Hematopoietic multipotent progenitor cell treated with erythropoietin and hydrocortisone succinate and interleukin-3 and kit ligand, for 17 days (in vitro differentiated cells): ENCODE results near the gene NR2F1-AS1.

Source experiments
- DNase-seq: peaks from one replicate; pipeline ENCODE4 v3.0.0-alpha.2; 2015; ENCODE audit warnings: low spot score

The NR2F1-AS1 gene

DNA sequence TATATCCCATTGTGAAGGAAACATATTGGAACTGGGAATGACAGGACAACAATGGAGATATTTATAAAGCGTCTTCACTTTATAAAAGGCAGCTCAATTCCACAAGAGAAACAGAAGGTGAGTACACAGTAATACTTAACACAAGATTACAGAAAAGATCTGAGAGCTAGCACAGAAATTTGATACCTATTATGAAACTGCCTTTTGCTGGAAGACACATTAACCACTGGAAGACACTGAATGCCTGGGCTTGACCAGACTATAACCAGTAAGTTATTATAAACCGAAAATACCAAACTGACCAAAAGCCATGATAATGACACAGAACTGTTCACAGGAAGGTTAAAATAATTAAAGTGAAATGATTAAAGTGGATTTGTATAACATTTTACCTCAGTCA lies 195.4 kb downstream of the NR2F1-AS1 start:
- no peak for DNase-seq

DNA sequence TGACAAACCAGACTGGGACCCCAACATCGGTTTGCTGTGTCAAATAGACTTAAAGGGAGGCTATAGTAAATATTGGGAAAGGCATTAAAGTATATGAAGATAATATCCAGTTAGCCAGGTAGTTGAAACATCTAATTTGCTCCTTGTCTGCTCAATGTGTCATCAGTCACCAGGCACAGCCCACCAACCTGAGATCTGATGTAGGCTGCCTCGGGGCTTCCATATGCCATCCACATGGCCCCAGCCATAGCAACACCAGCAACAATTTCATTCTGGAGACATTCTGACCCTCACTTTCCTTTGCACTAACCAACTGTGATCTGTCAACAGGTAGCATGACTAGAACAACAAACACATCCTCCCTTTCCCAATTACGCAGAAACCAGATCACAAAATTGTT lies 196.0 kb downstream of the NR2F1-AS1 start:
- DNase-seq = no peak

GRCh38 chr5:93384026-93384425 lies 197.0 kb downstream of the NR2F1-AS1 start:
- DNase-seq = no peak

DNA sequence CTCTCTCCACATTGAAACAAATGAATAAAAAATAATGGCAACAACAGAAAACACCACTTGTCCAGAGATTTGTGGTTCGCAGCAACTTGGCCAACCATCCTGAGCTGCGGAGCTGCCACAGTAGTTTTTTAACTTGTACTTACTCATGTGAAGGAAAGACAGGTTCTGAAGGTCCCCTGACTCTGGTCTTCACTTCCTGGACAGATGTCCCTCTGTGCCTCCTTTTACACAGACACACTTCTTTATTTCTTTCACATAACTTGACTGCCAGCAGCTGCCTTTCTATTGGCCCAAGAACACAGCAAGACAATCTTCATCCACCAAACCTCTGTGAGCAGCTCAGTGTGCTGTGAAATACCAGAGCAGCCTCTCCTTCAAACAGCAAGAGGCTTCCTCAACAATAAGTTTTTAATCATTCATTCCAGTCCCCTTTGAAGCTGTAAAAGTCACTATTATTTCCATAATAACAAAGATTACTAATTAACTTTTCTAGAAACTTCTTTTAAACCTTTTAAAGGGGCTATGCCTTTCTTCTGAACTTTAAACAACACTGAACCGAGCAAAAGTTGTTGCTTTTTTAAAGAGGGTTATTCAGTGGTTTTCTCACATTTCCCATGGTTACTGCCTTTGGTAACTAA lies 198.7 kb downstream of the NR2F1-AS1 start:
- DNase-seq = no peak

DNA sequence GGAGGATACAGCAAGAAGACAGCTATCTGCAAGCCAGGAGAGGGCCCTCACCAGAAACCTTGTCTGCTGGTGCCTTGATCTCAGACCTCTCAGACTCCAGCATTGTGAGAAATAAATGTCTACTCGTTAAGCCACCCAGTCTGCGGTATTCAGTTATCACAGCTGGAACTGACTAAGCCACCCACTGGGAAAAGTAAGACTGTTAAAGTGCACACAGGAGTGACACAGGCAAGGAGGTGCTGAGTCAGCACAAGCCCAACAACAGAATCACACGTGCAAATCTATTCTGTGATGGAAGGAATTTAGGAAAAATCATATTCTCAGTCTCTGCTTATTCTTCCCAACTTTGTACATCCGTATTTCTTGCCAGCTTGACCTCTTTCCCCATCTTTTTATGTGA lies 200.0 kb downstream of the NR2F1-AS1 start:
- DNase-seq = no peak

DNA sequence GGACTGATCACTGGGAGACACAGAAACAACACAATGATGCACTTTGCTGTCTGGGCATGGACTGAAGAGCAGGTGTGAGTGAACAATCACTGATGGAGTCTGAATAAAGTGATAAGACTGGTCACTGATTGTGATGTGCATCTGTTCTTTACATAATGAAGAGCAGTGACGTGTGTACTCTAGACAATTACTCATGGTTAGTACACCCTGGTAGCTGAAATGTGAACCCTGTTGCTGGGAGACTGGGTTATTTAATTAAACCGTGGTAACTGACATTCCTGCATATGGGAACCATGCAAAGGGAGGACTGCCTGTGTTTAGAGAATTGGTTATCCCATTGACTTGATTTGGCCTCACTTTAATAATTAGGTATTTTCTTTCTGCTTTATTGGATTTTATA lies 202.9 kb downstream of the NR2F1-AS1 start:
- DNase-seq = no peak

DNA sequence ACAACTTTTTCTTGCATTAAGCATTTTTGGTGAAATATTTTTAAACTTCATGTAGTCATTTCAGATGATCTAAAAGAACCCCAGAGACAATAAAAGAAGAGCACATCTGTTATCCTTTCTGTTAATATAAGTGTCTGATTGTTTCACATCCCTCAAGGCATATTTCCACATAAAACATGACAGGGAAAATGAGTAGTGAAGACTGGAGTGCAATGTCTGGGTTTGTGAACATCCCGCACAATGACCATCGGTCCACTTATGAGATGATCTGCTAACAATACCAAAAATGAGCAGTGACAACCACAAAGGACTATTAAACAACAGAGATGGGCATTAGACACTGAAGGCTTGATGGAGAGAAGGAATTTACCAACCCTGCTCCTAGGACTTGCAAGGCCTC lies 209.1 kb downstream of the NR2F1-AS1 start:
- no peak for DNase-seq

DNA sequence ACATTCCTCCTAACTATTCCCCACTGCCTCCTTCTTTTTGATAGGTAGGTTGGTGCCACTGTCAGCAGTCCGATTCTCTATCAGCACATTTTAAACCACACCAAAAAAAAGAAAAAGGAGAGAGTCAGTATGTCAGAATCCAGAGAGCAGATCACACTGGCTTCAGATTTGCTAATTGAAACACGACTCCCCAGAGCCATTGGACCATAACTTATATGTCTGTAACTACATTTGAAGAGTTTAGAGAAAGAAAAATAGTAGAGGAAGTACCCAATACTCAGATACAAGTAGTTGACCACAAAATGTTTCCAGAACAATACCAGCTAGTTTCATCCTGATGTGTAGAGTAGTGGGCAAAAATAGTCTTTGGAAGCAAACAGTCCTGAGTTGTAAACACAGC lies 216.6 kb downstream of the NR2F1-AS1 start:
- DNase-seq = no peak

DNA sequence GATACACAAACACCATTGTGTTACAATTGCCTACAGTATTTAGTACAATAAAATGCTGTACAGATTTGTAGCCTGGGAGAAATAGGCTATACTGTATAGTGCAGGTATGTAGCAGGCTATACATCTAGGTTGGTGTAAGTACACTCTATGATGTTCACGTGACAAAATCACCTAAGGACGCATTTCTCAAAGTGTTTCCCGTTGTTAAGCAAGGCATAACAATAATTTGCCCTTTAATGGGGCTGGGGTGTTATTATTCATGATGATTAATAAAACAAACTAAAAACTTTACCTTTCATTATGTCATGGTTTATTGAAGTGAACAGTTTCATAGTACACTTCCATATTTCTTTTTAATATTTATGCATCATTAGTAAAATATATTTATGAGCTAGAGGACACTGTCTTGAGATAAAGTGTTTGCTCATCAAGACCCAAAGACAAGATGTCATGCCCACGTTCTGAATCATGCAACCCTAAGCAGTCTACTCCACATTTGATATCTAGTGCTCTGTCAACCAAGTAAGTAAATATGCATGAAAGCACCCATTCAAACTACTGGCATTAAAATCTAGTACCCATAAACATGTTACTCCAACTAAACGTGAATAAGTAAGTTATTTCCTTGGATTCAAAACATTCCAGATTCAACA lies 220.5 kb downstream of the NR2F1-AS1 start:
- no peak for DNase-seq

DNA sequence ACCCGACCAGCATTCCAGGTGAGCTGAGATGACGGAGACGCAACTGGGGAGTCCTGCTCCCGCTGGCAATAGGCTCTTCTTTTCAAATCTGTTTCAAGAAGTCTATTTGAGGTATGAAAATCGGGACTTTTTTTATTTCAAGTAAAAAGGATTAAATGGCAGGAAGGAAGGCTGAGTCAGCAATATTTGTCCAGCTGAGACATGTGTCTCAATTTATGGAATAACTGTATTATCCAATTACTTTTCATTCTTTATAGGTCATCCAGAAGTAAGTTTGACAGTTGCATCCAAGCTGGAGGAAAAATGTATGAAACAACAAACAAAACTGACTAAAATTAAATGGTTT lies 221.1 kb downstream of the NR2F1-AS1 start:
- DNase-seq = no peak
